Panc1 (cell line): ENCODE data around the gene TMEM141.
"Not testable (repeated sequence)": the region's sequence is repeated elsewhere in the genome, so short reads cannot be mapped to it uniquely, and the experiment has no call there.

Experiments used
- CTCF ChIP-seq: fragments of 450-650 bp; IDR thresholded peaks from 2 replicates; pipeline ENCODE4 v1.5.1; 2017; ENCODE audit warnings: mild to moderate bottlenecking
- REST ChIP-seq, 2 experiments: IDR thresholded peaks; 2 replicates each; pipeline ENCODE4 v1.6.1; 2011 to 2012; ENCODE audit warnings: low read depth in 2 of 2, control low read depth in 1 of 2, low read length in 1 of 2, mild to moderate bottlenecking in 1 of 2, moderate library complexity in 1 of 2; ENCODE audit not compliant: insufficient read depth in 1 of 2
- SIN3A ChIP-seq: IDR thresholded peaks from 2 replicates; pipeline ENCODE4 v1.6.1; 2012; ENCODE audit warnings: low read depth, mild to moderate bottlenecking, low read length, moderate library complexity, borderline replicate concordance; ENCODE audit not compliant: insufficient read depth
- TCF7L2 ChIP-seq: IDR thresholded peaks from 2 replicates; pipeline ENCODE4 v1.6.1; 2011; ENCODE audit warnings: mild to moderate bottlenecking, low read depth, low read length, inconsistent platforms

- TF ChIP-seq CTCF; REST (IDR thresholded peaks at IDR 0.05; ENCODE audit: insufficient read depth in 1 of 2, low read depth in 2 of 2, low read length in 1 of 2); TCF7L2; SIN3A: not testable (repeated sequence)
Observed at GRCh38 chr9:136786983-136787382, 4.2 kb upstream of the TMEM141 start.
